ENCODE results near the gene ACSBG1.

Gene ACSBG1, protein sequence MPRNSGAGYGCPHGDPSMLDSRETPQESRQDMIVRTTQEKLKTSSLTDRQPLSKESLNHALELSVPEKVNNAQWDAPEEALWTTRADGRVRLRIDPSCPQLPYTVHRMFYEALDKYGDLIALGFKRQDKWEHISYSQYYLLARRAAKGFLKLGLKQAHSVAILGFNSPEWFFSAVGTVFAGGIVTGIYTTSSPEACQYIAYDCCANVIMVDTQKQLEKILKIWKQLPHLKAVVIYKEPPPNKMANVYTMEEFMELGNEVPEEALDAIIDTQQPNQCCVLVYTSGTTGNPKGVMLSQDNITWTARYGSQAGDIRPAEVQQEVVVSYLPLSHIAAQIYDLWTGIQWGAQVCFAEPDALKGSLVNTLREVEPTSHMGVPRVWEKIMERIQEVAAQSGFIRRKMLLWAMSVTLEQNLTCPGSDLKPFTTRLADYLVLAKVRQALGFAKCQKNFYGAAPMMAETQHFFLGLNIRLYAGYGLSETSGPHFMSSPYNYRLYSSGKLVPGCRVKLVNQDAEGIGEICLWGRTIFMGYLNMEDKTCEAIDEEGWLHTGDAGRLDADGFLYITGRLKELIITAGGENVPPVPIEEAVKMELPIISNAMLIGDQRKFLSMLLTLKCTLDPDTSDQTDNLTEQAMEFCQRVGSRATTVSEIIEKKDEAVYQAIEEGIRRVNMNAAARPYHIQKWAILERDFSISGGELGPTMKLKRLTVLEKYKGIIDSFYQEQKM

DNA sequence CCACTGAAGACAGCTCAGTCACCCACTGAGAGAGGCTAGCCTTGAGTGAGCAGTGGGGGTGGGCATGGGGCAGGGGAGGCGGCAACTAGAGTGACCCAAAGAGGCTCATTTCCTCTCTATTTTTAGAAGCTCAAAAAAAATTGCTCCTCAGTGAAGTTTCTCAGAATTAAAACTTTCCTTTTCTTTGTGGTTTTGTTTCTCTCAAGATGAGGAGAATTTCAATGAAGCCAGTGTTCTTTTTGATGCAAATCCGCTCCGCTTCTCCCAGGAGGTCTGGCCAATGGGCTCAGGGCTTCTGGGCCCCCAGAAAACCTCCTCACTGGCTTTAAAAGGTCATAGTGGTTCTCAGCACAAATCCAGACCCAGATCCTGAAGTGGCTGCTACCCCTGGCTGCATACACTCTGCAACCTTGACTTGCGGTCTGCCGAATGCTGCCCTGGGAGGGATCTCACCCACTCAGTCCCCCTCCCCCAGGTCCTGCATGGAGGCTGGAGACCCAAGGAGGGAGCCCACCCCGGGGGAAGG lies at the start of gene ACSBG1:
TSS of gene ACSBG1 (minus strand) at position 51 of the 526 bp plus-strand sequence. CDS start 64 bp downstream, outside the sequence.
- Histone ChIP-seq H3K27ac (ENCODE audit: low read depth, low read length) (no peak within 1 kb of the TSS), H3K4me1 (ENCODE audit: control insufficient read depth, insufficient read depth, low read length) (peaks cover 17% of the 10 kb centered on the region), H3K4me3 (ENCODE audit: low read depth, low read length) (no peak within 1 kb of the TSS), H3K36me3 (ENCODE audit: control insufficient read depth, insufficient read depth, low read length) (no peaks in the 10 kb centered on the region), H3K9ac (ENCODE audit: low read length) (no peak within 1 kb of the TSS), H3K9me3 (ENCODE audit: control insufficient read depth, insufficient read depth, low read depth, low read length) (no peaks in the 10 kb centered on the region), H3K27me3 (ENCODE audit: control insufficient read depth, insufficient read depth, low read length) (no peaks in the 10 kb centered on the region)

DNA sequence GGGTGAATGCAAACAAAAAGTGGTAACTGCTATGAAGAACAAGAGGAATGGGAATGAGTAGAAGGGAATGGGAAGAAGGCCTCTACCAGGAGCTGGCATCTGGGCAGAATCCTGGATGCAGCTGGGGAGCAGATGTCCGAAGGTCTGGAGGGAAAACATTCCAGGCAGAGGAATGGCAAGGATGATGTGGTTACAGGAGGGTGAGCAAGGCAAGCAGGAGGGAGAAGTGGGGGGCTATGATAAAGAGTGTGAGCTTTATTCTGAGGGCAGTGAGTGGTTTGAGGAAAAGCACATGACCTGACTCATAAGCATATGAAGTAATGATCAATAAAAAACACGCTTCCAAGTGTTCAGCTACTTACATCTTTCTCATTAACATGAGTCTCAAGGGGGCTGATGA lies 48.0 kb upstream of the ACSBG1 start:
- Histone ChIP-seq H3K36me3 (ENCODE audit: control insufficient read depth, insufficient read depth, low read length) (peaks cover 53% of the 10 kb centered on the region), H3K27ac (ENCODE audit: low read depth, low read length) (no peak overlapping the region), H3K9me3 (ENCODE audit: control insufficient read depth, insufficient read depth, low read depth, low read length) (no peaks in the 10 kb centered on the region), H3K9ac (ENCODE audit: low read length) (no peak overlapping the region), H3K4me3 (ENCODE audit: low read depth, low read length) (no peak overlapping the region), H3K27me3 (ENCODE audit: control insufficient read depth, insufficient read depth, low read length) (no peaks in the 10 kb centered on the region), H3K4me1 (ENCODE audit: control insufficient read depth, insufficient read depth, low read length) (no peaks in the 10 kb centered on the region)

DNA sequence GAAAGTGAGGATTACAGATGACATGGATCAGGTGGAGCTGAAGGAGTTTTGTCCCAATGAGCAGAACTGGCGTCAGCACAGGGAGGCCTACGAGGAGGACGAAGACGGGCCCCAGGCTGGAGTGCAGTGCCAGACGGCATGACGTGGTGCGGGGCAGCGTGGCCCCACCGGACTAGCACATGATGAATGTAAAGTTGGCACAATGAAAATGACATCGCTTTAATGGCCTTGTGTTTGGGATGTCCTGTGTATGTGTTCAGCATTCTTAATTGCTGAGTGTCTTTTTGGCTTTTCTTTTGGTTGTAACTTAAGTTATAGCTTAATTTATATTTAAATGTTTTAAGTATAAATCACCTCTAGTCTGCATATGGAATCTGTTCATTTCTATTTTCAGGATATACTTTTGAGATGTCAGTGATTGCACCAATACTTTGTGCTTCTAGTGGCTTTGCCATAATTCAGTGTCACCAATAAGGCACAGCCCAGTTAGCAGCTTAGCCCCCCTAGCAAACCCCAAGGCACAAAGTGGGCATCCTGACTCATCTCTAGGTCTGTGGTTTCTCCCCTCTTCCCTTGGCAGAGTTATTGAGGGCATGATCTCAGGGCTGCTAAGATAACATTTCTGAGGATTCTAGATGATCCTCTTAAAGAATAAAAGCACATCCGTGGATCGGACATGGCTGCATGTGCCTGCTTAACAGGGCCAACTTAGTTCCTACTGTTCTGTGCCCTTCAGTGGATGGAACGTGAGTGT lies 46.1 kb upstream of the ACSBG1 start:
- Histone ChIP-seq H3K4me1 (ENCODE audit: control insufficient read depth, insufficient read depth, low read length) (peaks cover 3% of the 10 kb centered on the region; the same call in 1 of the 2 replicates), H3K9me3 (ENCODE audit: control insufficient read depth, insufficient read depth, low read depth, low read length) (no peaks in the 10 kb centered on the region), H3K27ac (ENCODE audit: low read depth, low read length) (no peak overlapping the region), H3K9ac (ENCODE audit: low read length) (no peak overlapping the region), H3K27me3 (ENCODE audit: control insufficient read depth, insufficient read depth, low read length) (no peaks in the 10 kb centered on the region), H3K4me3 (ENCODE audit: low read depth, low read length) (no peak overlapping the region), H3K36me3 (ENCODE audit: control insufficient read depth, insufficient read depth, low read length) (peaks cover 45% of the 10 kb centered on the region)

DNA sequence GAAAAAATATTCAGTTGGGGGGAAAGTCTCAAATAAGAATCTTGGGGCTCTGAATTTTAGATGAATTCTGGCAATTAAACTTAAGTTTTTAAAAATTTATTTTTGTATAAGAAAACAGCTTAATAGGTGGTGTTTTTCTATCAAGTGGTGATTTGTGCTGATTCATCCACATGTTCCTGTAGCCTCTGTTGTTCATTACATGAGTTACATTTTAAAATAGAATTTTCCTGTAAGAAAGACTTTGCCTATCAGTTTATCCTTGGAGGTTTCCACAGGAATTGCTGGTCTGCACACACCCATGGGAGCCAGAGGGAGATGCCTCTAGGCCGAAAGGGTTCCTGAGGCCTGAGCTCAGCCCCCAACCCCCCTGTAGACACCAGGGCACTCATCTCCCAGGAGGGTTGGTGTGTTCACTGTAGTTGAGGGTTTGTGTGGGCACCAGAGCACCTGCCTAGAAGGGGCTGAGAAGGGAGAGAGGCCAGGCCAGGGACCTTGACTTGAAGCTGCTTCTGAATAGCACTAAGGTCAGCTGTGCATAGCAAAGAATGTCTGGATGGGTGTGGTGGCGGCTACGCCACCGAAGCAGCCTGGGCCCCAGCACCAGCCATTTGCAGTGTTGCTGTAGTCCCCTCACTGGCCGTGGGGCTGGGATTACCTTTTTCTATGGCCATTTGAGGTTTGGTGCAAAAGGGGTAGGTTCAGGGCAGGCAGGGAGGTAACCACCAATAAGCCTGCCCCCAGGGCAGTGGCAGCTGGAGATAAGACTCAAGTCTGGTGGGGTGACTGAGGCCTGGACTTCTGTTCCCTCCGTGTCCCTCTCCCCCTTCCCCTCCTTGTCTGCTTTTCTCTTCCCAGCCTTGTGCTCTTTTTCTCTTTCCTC lies 41.9 kb upstream of the ACSBG1 start:
- H3K27me3 ChIP-seq (ENCODE audit: control insufficient read depth, insufficient read depth, low read length) = no peaks in the 10 kb centered on the region
- H3K36me3 ChIP-seq (ENCODE audit: control insufficient read depth, insufficient read depth, low read length) = peaks cover 11% of the 10 kb centered on the region; the same call in 1 of the 2 replicates
- H3K9ac ChIP-seq (ENCODE audit: low read length) = no peak overlapping the region

DNA sequence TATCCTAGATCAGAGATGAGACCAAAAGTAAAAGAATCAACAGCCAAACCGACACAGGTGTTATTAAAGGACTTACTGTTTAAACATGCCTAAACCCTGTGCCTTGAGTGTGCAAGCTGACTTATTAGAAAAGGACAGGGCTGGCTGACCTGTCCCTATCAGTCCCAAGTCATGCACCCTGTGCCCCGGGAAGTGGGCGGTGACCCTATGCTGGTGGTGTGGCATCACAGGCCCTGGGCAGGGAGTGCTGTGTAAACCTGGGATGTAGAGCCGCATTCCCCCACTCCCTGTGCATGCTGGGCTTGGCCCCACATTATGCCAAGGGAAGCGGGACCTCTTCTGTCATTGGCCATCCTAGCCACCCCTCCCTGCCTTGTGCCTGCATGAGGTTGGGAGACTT lies 40.6 kb upstream of the ACSBG1 start:
- Histone ChIP-seq H3K27ac (ENCODE audit: low read depth, low read length) (no peak overlapping the region), H3K9ac (ENCODE audit: low read length) (no peak overlapping the region), H3K36me3 (ENCODE audit: control insufficient read depth, insufficient read depth, low read length) (no peaks in the 10 kb centered on the region; the same call in 1 of the 2 replicates), H3K4me1 (ENCODE audit: control insufficient read depth, insufficient read depth, low read length) (peaks cover 3% of the 10 kb centered on the region; the same call in 1 of the 2 replicates), H3K27me3 (ENCODE audit: control insufficient read depth, insufficient read depth, low read length) (no peaks in the 10 kb centered on the region), H3K4me3 (ENCODE audit: low read depth, low read length) (no peak overlapping the region), H3K9me3 (ENCODE audit: control insufficient read depth, insufficient read depth, low read depth, low read length) (no peaks in the 10 kb centered on the region)

More for the DNA sequence above, 41.9 kb upstream of the ACSBG1 start:
- Histone ChIP-seq H3K27ac (ENCODE audit: low read depth, low read length) (no peak overlapping the region), H3K4me3 (ENCODE audit: low read depth, low read length) (no peak overlapping the region), H3K4me1 (ENCODE audit: control insufficient read depth, insufficient read depth, low read length) (peaks cover 3% of the 10 kb centered on the region; the same call in 1 of the 2 replicates), H3K9me3 (ENCODE audit: control insufficient read depth, insufficient read depth, low read depth, low read length) (no peaks in the 10 kb centered on the region)

DNA sequence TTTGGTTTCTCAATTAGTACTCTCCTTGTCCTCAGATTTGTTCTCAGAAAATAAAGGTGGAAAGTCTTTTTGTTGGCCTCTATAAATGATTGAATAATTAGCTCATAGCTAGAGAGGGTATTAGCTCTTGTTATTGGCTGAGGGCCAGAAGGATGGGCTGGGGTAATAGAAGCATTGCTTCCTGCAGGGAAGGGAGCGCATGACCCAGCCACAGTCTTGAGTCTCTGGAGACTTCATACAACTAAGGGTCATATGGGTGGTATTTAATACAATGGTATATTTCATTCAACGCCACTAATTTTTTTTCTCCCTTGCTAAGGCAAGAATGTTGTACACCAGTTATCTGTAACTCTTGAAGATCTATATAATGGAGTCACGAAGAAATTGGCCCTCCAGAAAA lies 38.4 kb upstream of the ACSBG1 start:
- H3K27me3 ChIP-seq (ENCODE audit: control insufficient read depth, insufficient read depth, low read length) = no peaks in the 10 kb centered on the region
- H3K9ac ChIP-seq (ENCODE audit: low read length) = no peak overlapping the region
- peaks cover 3% of the 10 kb centered on the region; the same call in 1 of the 2 replicates for H3K4me1 ChIP-seq (ENCODE audit: control insufficient read depth, insufficient read depth, low read length)

DNA sequence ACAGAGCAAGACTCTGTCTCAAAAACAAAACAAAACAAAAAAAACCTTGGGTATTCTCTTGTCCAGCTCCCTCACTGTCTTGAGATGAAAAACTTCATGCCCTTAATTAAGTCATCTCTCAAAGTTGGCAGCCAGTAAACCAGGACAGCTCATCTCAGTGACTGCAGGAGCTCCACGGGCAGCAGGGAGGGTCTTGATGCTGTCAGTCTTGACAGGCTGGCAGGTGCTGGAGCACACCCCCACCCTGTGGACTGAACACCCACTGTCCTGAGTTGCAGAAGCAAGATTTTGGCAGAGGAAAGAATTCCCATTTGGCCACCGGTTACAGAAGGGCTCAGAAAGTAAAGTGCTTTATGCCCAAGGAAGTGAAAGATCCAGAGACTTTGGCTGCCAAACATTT lies 38.0 kb upstream of the ACSBG1 start:
- peaks cover 3% of the 10 kb centered on the region; the same call in 1 of the 2 replicates for H3K4me1 ChIP-seq (ENCODE audit: control insufficient read depth, insufficient read depth, low read length)
- H3K36me3 ChIP-seq (ENCODE audit: control insufficient read depth, insufficient read depth, low read length) = no peaks in the 10 kb centered on the region
- no peak overlapping the region for H3K4me3 ChIP-seq (ENCODE audit: low read depth, low read length)
- no peak overlapping the region for H3K27ac ChIP-seq (ENCODE audit: low read depth, low read length)
- no peaks in the 10 kb centered on the region for H3K9me3 ChIP-seq (ENCODE audit: control insufficient read depth, insufficient read depth, low read depth, low read length)
- no peaks in the 10 kb centered on the region for H3K27me3 ChIP-seq (ENCODE audit: control insufficient read depth, insufficient read depth, low read length)
- no peak overlapping the region for H3K9ac ChIP-seq (ENCODE audit: low read length)

More for the DNA sequence above, 38.4 kb upstream of the ACSBG1 start:
- no peak overlapping the region for H3K4me3 ChIP-seq (ENCODE audit: low read depth, low read length)
- H3K9me3 ChIP-seq (ENCODE audit: control insufficient read depth, insufficient read depth, low read depth, low read length) = no peaks in the 10 kb centered on the region
- H3K27ac ChIP-seq (ENCODE audit: low read depth, low read length) = no peak overlapping the region
- H3K36me3 ChIP-seq (ENCODE audit: control insufficient read depth, insufficient read depth, low read length) = no peaks in the 10 kb centered on the region

DNA sequence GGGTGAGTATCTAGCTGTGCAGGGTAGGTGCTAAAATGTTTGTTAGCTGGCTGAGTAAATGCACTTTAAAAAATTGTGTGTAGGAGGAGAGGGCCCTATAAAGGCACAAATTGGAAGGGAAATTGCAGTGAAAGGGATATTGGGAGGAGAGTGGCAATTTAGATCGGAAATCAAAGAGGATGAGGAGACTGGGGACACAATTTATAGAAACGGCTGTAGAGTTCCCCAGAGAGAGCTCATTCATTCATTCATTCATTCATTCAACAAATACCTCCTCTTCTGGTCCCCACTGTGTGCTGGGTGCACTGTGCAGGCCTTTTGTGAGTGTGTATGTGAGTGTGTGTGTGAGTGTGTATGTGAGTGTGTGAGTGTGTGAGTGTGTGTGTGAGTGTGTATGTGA lies 32.4 kb upstream of the ACSBG1 start:
- no peaks in the 10 kb centered on the region for H3K4me1 ChIP-seq (ENCODE audit: control insufficient read depth, insufficient read depth, low read length)
- no peaks in the 10 kb centered on the region for H3K36me3 ChIP-seq (ENCODE audit: control insufficient read depth, insufficient read depth, low read length)
- H3K9ac ChIP-seq (ENCODE audit: low read length) = no peak overlapping the region
- H3K27me3 ChIP-seq (ENCODE audit: control insufficient read depth, insufficient read depth, low read length) = peaks cover 9% of the 10 kb centered on the region; the same call in 1 of the 2 replicates
- no peak overlapping the region for H3K27ac ChIP-seq (ENCODE audit: low read depth, low read length)
- no peaks in the 10 kb centered on the region for H3K9me3 ChIP-seq (ENCODE audit: control insufficient read depth, insufficient read depth, low read depth, low read length)
- H3K4me3 ChIP-seq (ENCODE audit: low read depth, low read length) = no peak overlapping the region

DNA sequence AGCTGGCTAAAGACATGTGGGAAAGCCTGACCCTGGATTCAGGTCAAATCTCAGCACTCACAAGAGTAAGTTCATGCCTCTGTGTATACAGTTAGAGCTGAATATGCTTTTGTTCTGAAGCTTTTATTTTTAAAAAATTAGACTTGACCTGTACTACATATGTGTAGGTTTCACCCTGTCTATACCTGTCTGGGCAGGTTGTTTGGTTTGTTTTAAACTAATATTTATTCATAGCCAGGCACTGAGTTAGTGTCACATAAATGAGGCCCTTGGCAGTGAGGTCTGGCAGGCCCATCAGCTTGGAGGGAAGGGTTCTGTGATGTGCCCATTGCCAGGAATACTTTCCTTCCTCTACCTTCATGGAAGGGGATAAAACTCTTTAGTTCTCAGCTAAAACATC lies 31.9 kb upstream of the ACSBG1 start:
- H3K9me3 ChIP-seq (ENCODE audit: control insufficient read depth, insufficient read depth, low read depth, low read length) = no peaks in the 10 kb centered on the region
- H3K4me1 ChIP-seq (ENCODE audit: control insufficient read depth, insufficient read depth, low read length) = no peaks in the 10 kb centered on the region
- no peaks in the 10 kb centered on the region for H3K36me3 ChIP-seq (ENCODE audit: control insufficient read depth, insufficient read depth, low read length)
- peaks cover 9% of the 10 kb centered on the region; the same call in 1 of the 2 replicates for H3K27me3 ChIP-seq (ENCODE audit: control insufficient read depth, insufficient read depth, low read length)
- no peak overlapping the region for H3K4me3 ChIP-seq (ENCODE audit: low read depth, low read length)
- H3K27ac ChIP-seq (ENCODE audit: low read depth, low read length) = no peak overlapping the region
- H3K9ac ChIP-seq (ENCODE audit: low read length) = no peak overlapping the region

DNA sequence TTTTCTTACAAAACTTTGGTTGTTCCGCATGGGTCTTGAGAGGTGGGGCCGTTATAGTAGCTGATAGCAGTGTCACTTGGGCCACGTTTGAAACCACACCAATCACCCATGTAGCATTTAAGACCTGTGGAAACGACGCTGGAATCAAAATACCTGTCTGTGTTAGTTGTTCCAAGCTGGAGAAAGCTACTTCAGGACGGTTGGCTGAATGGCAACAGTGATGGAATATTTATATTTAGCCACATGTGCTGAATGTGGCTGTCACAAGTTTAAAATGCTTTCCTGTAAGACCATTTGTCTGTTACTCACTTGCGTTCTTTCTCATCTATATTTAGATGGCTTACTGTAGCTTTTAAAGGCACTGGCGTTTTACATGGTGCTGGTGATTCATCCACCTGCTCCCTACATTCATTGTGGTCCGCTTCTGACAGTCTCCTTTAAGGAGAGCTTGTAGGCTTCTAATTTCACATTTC lies 31.4 kb upstream of the ACSBG1 start:
- Histone ChIP-seq H3K27me3 (ENCODE audit: control insufficient read depth, insufficient read depth, low read length) (peaks cover 9% of the 10 kb centered on the region; the same call in 1 of the 2 replicates), H3K9ac (ENCODE audit: low read length) (no peak overlapping the region), H3K36me3 (ENCODE audit: control insufficient read depth, insufficient read depth, low read length) (no peaks in the 10 kb centered on the region), H3K4me3 (ENCODE audit: low read depth, low read length) (no peak overlapping the region), H3K4me1 (ENCODE audit: control insufficient read depth, insufficient read depth, low read length) (no peaks in the 10 kb centered on the region), H3K9me3 (ENCODE audit: control insufficient read depth, insufficient read depth, low read depth, low read length) (no peaks in the 10 kb centered on the region), H3K27ac (ENCODE audit: low read depth, low read length) (no peak overlapping the region)

Measured in HUES6 (cell line).